Activated CD4-positive, alpha-beta memory T cell treated with anti-CD3 and anti-CD28 coated beads for 36 hours (primary cell): ENCODE data around the gene RALGAPB. TPM values are rescaled to one million over a fixed set of nuclear protein-coding genes. Genes with fewer than 3 reads are reported as not detected.

Experiments
- CTCF ChIA-PET: fragments of 350-600 bp; sonication (Branson Sonifier 250); formaldehyde crosslinking; loops from one replicate; lab custom pipeline; 2021; ENCODE audit warnings: antibody characterized with exemption, inconsistent platforms; lab: Charles Lee
- POLR2A ChIA-PET: fragments of 350-600 bp; sonication (Branson Sonifier 250); formaldehyde crosslinking; loops from one replicate; lab custom pipeline; 2021; ENCODE audit warnings: antibody characterized with exemption; lab: Charles Lee
- DNase-seq: peaks from one replicate; pipeline ENCODE4 v3.0.0-alpha.2; 2020
- H3K27ac Mint-ChIP-seq: one replicate; pipeline ENCODE4 v1.8.0; 2021; ENCODE audit warnings: mixed read lengths
- H3K27me3 Mint-ChIP-seq: one replicate; pipeline ENCODE4 v1.8.0; 2021; ENCODE audit warnings: mixed read lengths
- H3K36me3 Mint-ChIP-seq: one replicate; pipeline ENCODE4 v1.8.0; 2021; ENCODE audit warnings: mixed read lengths
- H3K4me1 Mint-ChIP-seq: one replicate; pipeline ENCODE4 v1.8.0; 2021; ENCODE audit warnings: low read depth, mixed read lengths
- H3K4me3 Mint-ChIP-seq: one replicate; pipeline ENCODE4 v1.8.0; 2021; ENCODE audit warnings: mild to moderate bottlenecking, mixed read lengths
- H3K9me3 Mint-ChIP-seq: one replicate; pipeline ENCODE4 v1.8.0; 2021; ENCODE audit warnings: mixed read lengths
- intact Hi-C: fragments of 100-400 bp; cut with micrococcal nuclease; formaldehyde crosslinking; loops from one replicate; pipeline ENCODE4 v1.15.1; 2023
- total RNA-seq, 2 experiments: library from RNA; stranded (reverse); gene quantifications; one replicate each; pipeline ENCODE4 v1.2.3, GENCODE V29; 2021

Gene RALGAPB
- total RNA-seq, 2 experiments from 2014 or later = 25.7 to 25.8 TPM

- Mint-ChIP-seq H3K4me3 (no peak overlapping the region), H3K27ac (no peak overlapping the region), H3K9me3 (no peaks in the 10 kb centered on the region), H3K27me3 (no peaks in the 10 kb centered on the region), H3K4me1 (no peaks in the 10 kb centered on the region), H3K36me3 (peaks cover 24% of the 10 kb centered on the region)
- CTCF ChIA-PET = interaction anchor here (0.6 kb wide), 1 partner anchor 64 kb away, joined by 3 read pairs; no protein-coding TSS in a partner anchor
- POLR2A ChIA-PET = no interaction called here
- intact Hi-C loops = no loop called here
- DNase-seq = no peak
Measured at GRCh38 chr20:38555395-38555794, 82.8 kb downstream of the RALGAPB start.

- Mint-ChIP-seq H3K4me1 (no peaks in the 10 kb centered on the region), H3K4me3 (no peak overlapping the region), H3K27ac (no peak overlapping the region), H3K27me3 (no peaks in the 10 kb centered on the region), H3K36me3 (peaks cover 24% of the 10 kb centered on the region), H3K9me3 (no peaks in the 10 kb centered on the region)
- intact Hi-C loops = no loop called here
- CTCF ChIA-PET = no interaction called here
- POLR2A ChIA-PET = no interaction called here
- no peak for DNase-seq
Measured at GRCh38 chr20:38557174-38557573, 84.5 kb downstream of the RALGAPB start.

- H3K4me3 Mint-ChIP-seq = no peak overlapping the region
- H3K9me3 Mint-ChIP-seq = no peaks in the 10 kb centered on the region
- no peaks in the 10 kb centered on the region for H3K27me3 Mint-ChIP-seq
- DNase-seq = no peak
- intact Hi-C loops = no loop called here
- CTCF ChIA-PET = no interaction called here
- no peak overlapping the region for H3K27ac Mint-ChIP-seq
- peaks cover 21% of the 10 kb centered on the region for H3K36me3 Mint-ChIP-seq
- POLR2A ChIA-PET = no interaction called here
- H3K4me1 Mint-ChIP-seq = no peaks in the 10 kb centered on the region
Measured at GRCh38 chr20:38558596-38559360, 86.1 kb downstream of the RALGAPB start.

- H3K9me3 Mint-ChIP-seq = no peaks in the 10 kb centered on the region
- CTCF ChIA-PET = no interaction called here
- DNase-seq = no peak
- no peaks in the 10 kb centered on the region for H3K4me1 Mint-ChIP-seq
- H3K27me3 Mint-ChIP-seq = no peaks in the 10 kb centered on the region
- peaks cover 15% of the 10 kb centered on the region for H3K36me3 Mint-ChIP-seq
- H3K27ac Mint-ChIP-seq = no peak overlapping the region
- H3K4me3 Mint-ChIP-seq = no peak overlapping the region
- intact Hi-C loops = no loop called here
- POLR2A ChIA-PET = no interaction called here
Measured at GRCh38 chr20:38559764-38560163, 87.1 kb downstream of the RALGAPB start.

GRCh38 chr20:38563802-38564431 is 91.3 kb downstream of the RALGAPB start:
- no peaks in the 10 kb centered on the region for H3K27me3 Mint-ChIP-seq
- intact Hi-C loops = no loop called here
- H3K36me3 Mint-ChIP-seq = peaks cover 8% of the 10 kb centered on the region
- H3K4me1 Mint-ChIP-seq = no peaks in the 10 kb centered on the region
- CTCF ChIA-PET = no interaction called here
- no peak overlapping the region for H3K27ac Mint-ChIP-seq
- H3K4me3 Mint-ChIP-seq = no peak overlapping the region
- H3K9me3 Mint-ChIP-seq = no peaks in the 10 kb centered on the region
- no peak for DNase-seq
- POLR2A ChIA-PET = no interaction called here

GRCh38 chr20:38564680-38565079 is 92.0 kb downstream of the RALGAPB start:
- ChIA-PET POLR2A (no interaction called here), CTCF (no interaction called here)
- H3K27ac Mint-ChIP-seq = no peak overlapping the region
- H3K4me1 Mint-ChIP-seq = no peaks in the 10 kb centered on the region
- H3K36me3 Mint-ChIP-seq = peaks cover 5% of the 10 kb centered on the region
- no peaks in the 10 kb centered on the region for H3K27me3 Mint-ChIP-seq
- H3K4me3 Mint-ChIP-seq = no peak overlapping the region
- no peaks in the 10 kb centered on the region for H3K9me3 Mint-ChIP-seq
- DNase-seq = no peak
- intact Hi-C loops = no loop called here

- intact Hi-C loops = no loop called here
- ChIA-PET CTCF (interaction anchor here (0.6 kb wide), 1 partner anchor 19 kb away, joined by 3 read pairs; no protein-coding TSS in a partner anchor), POLR2A (no interaction called here)
- H3K27me3 Mint-ChIP-seq = no peaks in the 10 kb centered on the region
- no peak overlapping the region for H3K4me3 Mint-ChIP-seq
- peaks cover 8% of the 10 kb centered on the region for H3K36me3 Mint-ChIP-seq
- no peak overlapping the region for H3K27ac Mint-ChIP-seq
- no peaks in the 10 kb centered on the region for H3K9me3 Mint-ChIP-seq
- DNase-seq = no peak
- H3K4me1 Mint-ChIP-seq = no peaks in the 10 kb centered on the region
Measured at GRCh38 chr20:38566036-38566598, 93.5 kb downstream of the RALGAPB start.

GRCh38 chr20:38569747-38570525 is 97.3 kb downstream of the RALGAPB start:
- ChIA-PET POLR2A (no interaction called here), CTCF (interaction anchor here (1.3 kb wide), 1 partner anchor 19 kb away, joined by 3 read pairs; no protein-coding TSS in a partner anchor)
- H3K4me1 Mint-ChIP-seq = no peaks in the 10 kb centered on the region
- H3K4me3 Mint-ChIP-seq = no peak overlapping the region
- no peak overlapping the region for H3K27ac Mint-ChIP-seq
- no peaks in the 10 kb centered on the region for H3K9me3 Mint-ChIP-seq
- intact Hi-C loops = no loop called here
- peaks cover 19% of the 10 kb centered on the region for H3K36me3 Mint-ChIP-seq
- H3K27me3 Mint-ChIP-seq = no peaks in the 10 kb centered on the region
- no peak for DNase-seq

- no peak for DNase-seq
- Mint-ChIP-seq H3K9me3 (no peaks in the 10 kb centered on the region), H3K27ac (no peak overlapping the region), H3K4me3 (no peak overlapping the region), H3K36me3 (peaks cover 14% of the 10 kb centered on the region), H3K27me3 (no peaks in the 10 kb centered on the region), H3K4me1 (no peaks in the 10 kb centered on the region)
- CTCF ChIA-PET = no interaction called here
- POLR2A ChIA-PET = no interaction called here
- intact Hi-C loops = no loop called here
Measured at GRCh38 chr20:38573413-38573812, 100.8 kb downstream of the RALGAPB start.

- POLR2A ChIA-PET = no interaction called here
- no peak for DNase-seq
Measured at GRCh38 chr20:38579219-38579910, 106.7 kb downstream of the RALGAPB start.

GRCh38 chr20:38579921-38580320 is 107.3 kb downstream of the RALGAPB start:
- intact Hi-C loops = no loop called here
- ChIA-PET CTCF (no interaction called here), POLR2A (no interaction called here)
- DNase-seq = no peak
- Mint-ChIP-seq H3K9me3 (no peaks in the 10 kb centered on the region), H3K27ac (no peak overlapping the region), H3K27me3 (peaks cover 2% of the 10 kb centered on the region), H3K36me3 (peaks cover under 1% of the 10 kb centered on the region), H3K4me1 (no peaks in the 10 kb centered on the region), H3K4me3 (no peak overlapping the region)

More at GRCh38 chr20:38579219-38579910, 106.7 kb downstream of the RALGAPB start:
- H3K9me3 Mint-ChIP-seq = no peaks in the 10 kb centered on the region
- H3K36me3 Mint-ChIP-seq = peaks cover 6% of the 10 kb centered on the region
- CTCF ChIA-PET = no interaction called here
- H3K4me1 Mint-ChIP-seq = no peaks in the 10 kb centered on the region
- intact Hi-C loops = no loop called here
- peaks cover 2% of the 10 kb centered on the region for H3K27me3 Mint-ChIP-seq
- no peak overlapping the region for H3K4me3 Mint-ChIP-seq
- no peak overlapping the region for H3K27ac Mint-ChIP-seq
